A549 (cell line): ENCODE results near the gene NOD2.

Experiments
- BHLHE40 ChIP-seq: IDR thresholded peaks from 2 replicates; pipeline ENCODE4 v1.6.1; 2012; ENCODE audit warnings: low read depth, low read length, inconsistent platforms
- CEBPB ChIP-seq, 2 experiments: fragments of >200 bp in 1 of 2; sonication (Bioruptor Twin) in 1 of 2; formaldehyde crosslinking in 1 of 2; IDR thresholded peaks; 2 replicates each; pipeline ENCODE4 v1.6.1; 2012 to 2016
- CHD2 ChIP-seq: fragments of 150-350 bp; IDR thresholded peaks from 2 replicates; pipeline ENCODE4 v1.6.1; 2014; ENCODE audit warnings: low read length; ENCODE audit not compliant: partially characterized antibody
- CTCF ChIP-seq: fragments of >200 bp; sonication (Bioruptor Twin); formaldehyde crosslinking; IDR thresholded peaks from 3 replicates; pipeline ENCODE4 v1.5.1; 2016
- EP300 ChIP-seq, 2 experiments: fragments of >200 bp; sonication (Bioruptor Twin); formaldehyde crosslinking; IDR thresholded peaks; 2 replicates in 1 of 2; 3 replicates in 1 of 2; pipeline ENCODE4 v1.6.1; 2016 to 2017
- HMGXB4 ChIP-seq: fragments of 250-450 bp; sonication (Bioruptor Pico); IDR thresholded peaks from 2 replicates; pipeline ENCODE4 v1.5.0; 2021; ENCODE audit warnings: mild to moderate bottlenecking, moderate library complexity, borderline replicate concordance
- JUN ChIP-seq, 2 experiments: fragments of >200 bp; sonication (Bioruptor Twin); formaldehyde crosslinking; IDR thresholded peaks; 2 replicates in 1 of 2; 3 replicates in 1 of 2; pipeline ENCODE4 v1.6.1; 2016 to 2017
- MAFK ChIP-seq: fragments of 450-650 bp; IDR thresholded peaks from 2 replicates; pipeline ENCODE4 v1.6.1; 2014; ENCODE audit not compliant: partially characterized antibody
- MYC ChIP-seq: IDR thresholded peaks from 2 replicates; pipeline ENCODE4 v1.6.1; 2012; ENCODE audit warnings: mild to moderate bottlenecking, inconsistent platforms, low read length, improper control_type of control experiment, borderline replicate concordance
- NFE2L2 ChIP-seq: fragments of 150-350 bp; conservative IDR thresholded peaks from 2 replicates; pipeline ENCODE4 v1.6.1; 2014; ENCODE audit warnings: low read length
- RCOR1 ChIP-seq: fragments of 150-350 bp; IDR thresholded peaks from 2 replicates; pipeline ENCODE4 v1.6.1; 2014; ENCODE audit warnings: antibody characterized with exemption, low read length, low read depth
- SMC3 ChIP-seq: fragments of >200 bp; sonication (Bioruptor Twin); formaldehyde crosslinking; IDR thresholded peaks from 3 replicates; pipeline ENCODE4 v1.6.1; 2018; ENCODE audit warnings: inconsistent platforms
- TF ChIP-seq, protein P1 (sequence below): fragments of 200-600 bp; sonication (generic); IDR thresholded peaks from 2 replicates; pipeline ENCODE4 v1.6.1; 2016; ENCODE audit warnings: antibody characterized with exemption, mild to moderate bottlenecking, moderate library complexity

DNA sequence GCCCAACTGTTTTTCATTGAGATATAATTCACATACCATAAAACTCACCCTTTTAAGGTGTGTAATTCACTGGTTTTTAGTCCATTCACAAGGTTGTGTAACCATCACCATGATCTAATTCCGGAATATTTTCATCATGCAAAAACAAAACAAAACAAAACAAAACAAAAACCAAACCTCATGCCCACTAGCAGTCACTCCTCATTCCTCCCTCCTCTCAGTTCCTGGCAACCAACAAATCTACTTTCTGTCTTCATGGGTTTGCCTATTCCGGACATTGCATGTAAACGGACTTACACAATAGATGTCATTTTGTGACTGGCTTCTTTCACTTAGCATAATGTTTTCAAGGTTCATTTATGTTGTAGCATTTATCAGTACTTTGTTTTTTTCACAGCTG lies 4.5 kb upstream of the NOD2 start:
- TF ChIP-seq, protein P1, sequence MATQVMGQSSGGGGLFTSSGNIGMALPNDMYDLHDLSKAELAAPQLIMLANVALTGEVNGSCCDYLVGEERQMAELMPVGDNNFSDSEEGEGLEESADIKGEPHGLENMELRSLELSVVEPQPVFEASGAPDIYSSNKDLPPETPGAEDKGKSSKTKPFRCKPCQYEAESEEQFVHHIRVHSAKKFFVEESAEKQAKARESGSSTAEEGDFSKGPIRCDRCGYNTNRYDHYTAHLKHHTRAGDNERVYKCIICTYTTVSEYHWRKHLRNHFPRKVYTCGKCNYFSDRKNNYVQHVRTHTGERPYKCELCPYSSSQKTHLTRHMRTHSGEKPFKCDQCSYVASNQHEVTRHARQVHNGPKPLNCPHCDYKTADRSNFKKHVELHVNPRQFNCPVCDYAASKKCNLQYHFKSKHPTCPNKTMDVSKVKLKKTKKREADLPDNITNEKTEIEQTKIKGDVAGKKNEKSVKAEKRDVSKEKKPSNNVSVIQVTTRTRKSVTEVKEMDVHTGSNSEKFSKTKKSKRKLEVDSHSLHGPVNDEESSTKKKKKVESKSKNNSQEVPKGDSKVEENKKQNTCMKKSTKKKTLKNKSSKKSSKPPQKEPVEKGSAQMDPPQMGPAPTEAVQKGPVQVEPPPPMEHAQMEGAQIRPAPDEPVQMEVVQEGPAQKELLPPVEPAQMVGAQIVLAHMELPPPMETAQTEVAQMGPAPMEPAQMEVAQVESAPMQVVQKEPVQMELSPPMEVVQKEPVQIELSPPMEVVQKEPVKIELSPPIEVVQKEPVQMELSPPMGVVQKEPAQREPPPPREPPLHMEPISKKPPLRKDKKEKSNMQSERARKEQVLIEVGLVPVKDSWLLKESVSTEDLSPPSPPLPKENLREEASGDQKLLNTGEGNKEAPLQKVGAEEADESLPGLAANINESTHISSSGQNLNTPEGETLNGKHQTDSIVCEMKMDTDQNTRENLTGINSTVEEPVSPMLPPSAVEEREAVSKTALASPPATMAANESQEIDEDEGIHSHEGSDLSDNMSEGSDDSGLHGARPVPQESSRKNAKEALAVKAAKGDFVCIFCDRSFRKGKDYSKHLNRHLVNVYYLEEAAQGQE, result no peak
- TF ChIP-seq CTCF, result no peak
- no peak for TF ChIP-seq RCOR1
- no peak for TF ChIP-seq HMGXB4
- no peak for TF ChIP-seq JUN (IDR thresholded peaks at IDR 0.05)
- no peak for TF ChIP-seq SMC3
- no peak for TF ChIP-seq CEBPB (IDR thresholded peaks at IDR 0.05)
- no peak for TF ChIP-seq NFE2L2
- no peak for TF ChIP-seq MAFK
- no peak for TF ChIP-seq CHD2
- no peak for TF ChIP-seq BHLHE40
- no peak for TF ChIP-seq MYC
- TF ChIP-seq EP300 (IDR thresholded peaks at IDR 0.05), result no peak
